K562 (cell line): ENCODE measurements around the gene MATCAP1. TPM values are rescaled to one million over a fixed set of nuclear protein-coding genes. Genes with fewer than 3 reads are reported as not detected.

Experiments used
- CBFB ChIP-seq: sonication (generic); formaldehyde crosslinking; IDR thresholded peaks from 2 replicates; pipeline ENCODE4 v1.4.0; 2020; ENCODE audit warnings: mild to moderate bottlenecking, missing genetic modification reagents
- KLF6 ChIP-seq: fragments of 250-450 bp; sonication (Bioruptor Pico); IDR thresholded peaks from 2 replicates; pipeline ENCODE4 v1.4.0; 2020; ENCODE audit warnings: mild to moderate bottlenecking, moderate library complexity, borderline replicate concordance
- NFE2L1 ChIP-seq: fragments of 450-650 bp; IDR thresholded peaks from 2 replicates; pipeline ENCODE4 v1.6.1; 2016; ENCODE audit warnings: missing genetic modification characterization, low read depth, mild to moderate bottlenecking, missing compliant biosample characterization, moderate library complexity, borderline replicate concordance
- NR2C1 ChIP-seq, 2 experiments: fragments of 450-650 bp; IDR thresholded peaks; 2 replicates each; pipeline ENCODE4 v1.6.1; 2017; ENCODE audit warnings: mild to moderate bottlenecking in 2 of 2, antibody characterized with exemption in 1 of 2, inconsistent platforms in 1 of 2, missing compliant biosample characterization in 1 of 2, missing genetic modification characterization in 1 of 2
- PCBP1 ChIP-seq: fragments of 200-400 bp; formaldehyde crosslinking; IDR thresholded peaks from 2 replicates; pipeline ENCODE4 v1.6.1; 2018; ENCODE audit warnings: mild to moderate bottlenecking, low read depth, low read length; ENCODE audit not compliant: poor library complexity, severe bottlenecking
- PHTF2 ChIP-seq: fragments of 250-450 bp; sonication (Bioruptor Pico); IDR thresholded peaks from 2 replicates; pipeline ENCODE4 v1.5.0; 2021; ENCODE audit warnings: mild to moderate bottlenecking
- POLR2A ChIP-seq: fragments of 450-650 bp; conservative IDR thresholded peaks from 2 replicates; pipeline ENCODE4 v1.6.1; 2016
- RFX1 ChIP-seq: fragments of 450-650 bp; IDR thresholded peaks from 2 replicates; pipeline ENCODE4 v1.6.1; 2016; ENCODE audit warnings: mild to moderate bottlenecking, moderate library complexity
- SRSF1 ChIP-seq: fragments of 200-400 bp; formaldehyde crosslinking; IDR thresholded peaks from 2 replicates; pipeline ENCODE4 v1.6.1; 2017; ENCODE audit warnings: mild to moderate bottlenecking, low read depth, low read length, moderate library complexity
- STAG1 ChIP-seq: sonication (generic); formaldehyde crosslinking; IDR thresholded peaks from 2 replicates; pipeline ENCODE4 v1.5.0; 2020; ENCODE audit warnings: missing genetic modification reagents, borderline replicate concordance
- TEAD2 ChIP-seq: fragments of 450-650 bp; IDR thresholded peaks from 2 replicates; pipeline ENCODE4 v1.6.1; 2016; ENCODE audit warnings: missing genetic modification characterization, control low read depth, missing compliant biosample characterization
- U2AF2 ChIP-seq: fragments of 200-400 bp; formaldehyde crosslinking; optimal IDR thresholded peaks from 2 replicates; pipeline ENCODE3; 2017; ENCODE audit warnings: low read depth, mild to moderate bottlenecking, low read length
- ZBTB9 ChIP-seq: fragments of 450-650 bp; formaldehyde crosslinking; IDR thresholded peaks from 2 replicates; pipeline ENCODE4 v1.4.0; 2020; ENCODE audit warnings: mild to moderate bottlenecking, moderate library complexity
- ZC3H8 ChIP-seq: fragments of 450-650 bp; IDR thresholded peaks from 2 replicates; pipeline ENCODE4 v1.6.1; 2017
- ZFPM2 ChIP-seq: fragments of 250-450 bp; sonication (Bioruptor Pico); IDR thresholded peaks from 2 replicates; pipeline ENCODE4 v1.5.1; 2022; ENCODE audit warnings: mild to moderate bottlenecking
- ZNF592 ChIP-seq: fragments of 450-650 bp; IDR thresholded peaks from 2 replicates; pipeline ENCODE4 v1.6.1; 2017; ENCODE audit warnings: antibody characterized with exemption, mild to moderate bottlenecking
- polyA plus RNA-seq, 8 experiments: library from polyadenylated mRNA; depleted of rRNA in 4 of 8; stranded (reverse) in 5 of 8; unstranded in 3 of 8; fragments of >200 nt; fragmentation: Nextera tagmentation in 2 of 8; fragmentation: Illumina TruSeq in 1 of 8; extraction: Ambion mirVana in 2 of 8; extraction: Trizol in 1 of 8; gene quantifications; 2 replicates each; pipeline versions ENCODE4 v1.2.1 to v1.2.3, GENCODE V29; 2011 to 2014; ENCODE audit warnings: inconsistent platforms in 1 of 8, missing spikeins in 1 of 8
- total RNA-seq, 7 experiments: library from RNA; depleted of rRNA in 6 of 7; stranded (reverse); fragments of >200 nt in 6 of 7; fragmentation: Illumina TruSeq in 2 of 7; extraction: Trizol in 2 of 7; gene quantifications; 2 replicates each; pipeline versions ENCODE4 v1.2.1 to v1.2.3, GENCODE V29; 2011 to 2021; ENCODE audit warnings: low replicate concordance in 1 of 7
- TF ChIP-seq, protein P1 (sequence below): sonication (generic); formaldehyde crosslinking; IDR thresholded peaks from 2 replicates; pipeline ENCODE4 v1.8.0; 2022; ENCODE audit warnings: missing genetic modification reagents, mild to moderate bottlenecking, moderate library complexity, borderline replicate concordance
- TF ChIP-seq, protein P2 (sequence below): fragments of 250-450 bp; sonication (Bioruptor Pico); IDR thresholded peaks from 2 replicates; pipeline ENCODE4 v1.8.0; 2021; ENCODE audit warnings: mild to moderate bottlenecking, moderate library complexity
- TF ChIP-seq, protein P3 (sequence below), 2 experiments: IDR thresholded peaks; 2 replicates each; pipeline ENCODE4 v1.6.1; 2011; ENCODE audit warnings: borderline replicate concordance in 1 of 2, control low read depth in 1 of 2, low read depth in 1 of 2, low read length in 1 of 2, mild to moderate bottlenecking in 1 of 2, mixed read lengths in 1 of 2, moderate library complexity in 1 of 2; ENCODE audit not compliant: insufficient read depth in 1 of 2, insufficient read length in 1 of 2, poor library complexity in 1 of 2, severe bottlenecking in 1 of 2; ENCODE audit errors: extremely low read depth in 1 of 2

The MATCAP1 gene
- total and polyA plus RNA-seq, 9 of the 15 experiments (the other 6 are each of a cell fraction or from before 2014, with no cell fraction given), result 3.4 to 20.5 (median 10.3) TPM

GRCh38 chr16:67226804-67227566 lies 43.2 kb upstream of the MATCAP1 start, which contains the start of gene TMEM208 (continued):
- no peak for TF ChIP-seq SRSF1
- TF ChIP-seq NR2C1 (IDR thresholded peaks at IDR 0.05), result peak; percentile 76
- peak; percentile 86 for TF ChIP-seq NR2C1 (tag; IDR thresholded peaks at IDR 0.05)
- TF ChIP-seq, protein P1, sequence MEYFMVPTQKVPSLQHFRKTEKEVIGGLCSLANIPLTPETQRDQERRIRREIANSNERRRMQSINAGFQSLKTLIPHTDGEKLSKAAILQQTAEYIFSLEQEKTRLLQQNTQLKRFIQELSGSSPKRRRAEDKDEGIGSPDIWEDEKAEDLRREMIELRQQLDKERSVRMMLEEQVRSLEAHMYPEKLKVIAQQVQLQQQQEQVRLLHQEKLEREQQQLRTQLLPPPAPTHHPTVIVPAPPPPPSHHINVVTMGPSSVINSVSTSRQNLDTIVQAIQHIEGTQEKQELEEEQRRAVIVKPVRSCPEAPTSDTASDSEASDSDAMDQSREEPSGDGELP (CRISPR knock-in tag), result peak; percentile 91
- TF ChIP-seq TEAD2 (tag), result no peak
- TF ChIP-seq RFX1, result no peak
- TF ChIP-seq STAG1 (CRISPR knock-in tag), result no peak
- TF ChIP-seq U2AF2, result no peak
- no peak for TF ChIP-seq KLF6 (CRISPR knock-in tag)
- no peak for TF ChIP-seq PHTF2
- no peak for TF ChIP-seq PCBP1
- no peak for TF ChIP-seq ZC3H8
- no peak for TF ChIP-seq ZFPM2 (CRISPR knock-in tag)
- TF ChIP-seq POLR2A, result peak; percentile 86
- no peak for TF ChIP-seq ZBTB9 (CRISPR knock-in tag)
- no peak for TF ChIP-seq NFE2L1 (tag)
- TF ChIP-seq CBFB (CRISPR knock-in tag), result peak; percentile 90
- TF ChIP-seq ZNF592, result no peak
- TF ChIP-seq, protein P2, sequence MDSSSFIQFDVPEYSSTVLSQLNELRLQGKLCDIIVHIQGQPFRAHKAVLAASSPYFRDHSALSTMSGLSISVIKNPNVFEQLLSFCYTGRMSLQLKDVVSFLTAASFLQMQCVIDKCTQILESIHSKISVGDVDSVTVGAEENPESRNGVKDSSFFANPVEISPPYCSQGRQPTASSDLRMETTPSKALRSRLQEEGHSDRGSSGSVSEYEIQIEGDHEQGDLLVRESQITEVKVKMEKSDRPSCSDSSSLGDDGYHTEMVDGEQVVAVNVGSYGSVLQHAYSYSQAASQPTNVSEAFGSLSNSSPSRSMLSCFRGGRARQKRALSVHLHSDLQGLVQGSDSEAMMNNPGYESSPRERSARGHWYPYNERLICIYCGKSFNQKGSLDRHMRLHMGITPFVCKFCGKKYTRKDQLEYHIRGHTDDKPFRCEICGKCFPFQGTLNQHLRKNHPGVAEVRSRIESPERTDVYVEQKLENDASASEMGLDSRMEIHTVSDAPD, result no peak
- TF ChIP-seq, protein P3, sequence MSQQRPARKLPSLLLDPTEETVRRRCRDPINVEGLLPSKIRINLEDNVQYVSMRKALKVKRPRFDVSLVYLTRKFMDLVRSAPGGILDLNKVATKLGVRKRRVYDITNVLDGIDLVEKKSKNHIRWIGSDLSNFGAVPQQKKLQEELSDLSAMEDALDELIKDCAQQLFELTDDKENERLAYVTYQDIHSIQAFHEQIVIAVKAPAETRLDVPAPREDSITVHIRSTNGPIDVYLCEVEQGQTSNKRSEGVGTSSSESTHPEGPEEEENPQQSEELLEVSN (IDR thresholded peaks at IDR 0.05; ENCODE audit: borderline replicate concordance in 1 of 2, extremely low read depth in 1 of 2, insufficient read depth in 1 of 2, insufficient read length in 1 of 2, low read depth in 1 of 2, low read length in 1 of 2, poor library complexity in 1 of 2, severe bottlenecking in 1 of 2), result no peak
